Panc1 (cell line): Measurements from ENCODE around the gene CD2BP2. TPM values are rescaled to one million over a fixed set of nuclear protein-coding genes. Genes with fewer than 3 reads are reported as not detected.

Source experiments
- ATAC-seq: fragments of 200-7000 bp; cut with Tn5 transposase; 2 replicates; pipeline ENCODE4 v1.9.1; 2020; ENCODE audit warnings: mild to moderate bottlenecking, moderate library complexity
- BruUV-seq: library from RNA; stranded (reverse); fragments of 400-500 nt; replicated peaks from 2 replicates; lab custom pipeline; 2021; lab: Mats Ljungman, UMichigan
- CTCF ChIA-PET: fragments of 300-600 bp; sonication (Branson Sonifier 250); formaldehyde crosslinking; loops from one replicate; lab custom pipeline; 2022; ENCODE audit warnings: antibody characterized with exemption; lab: Charles Lee
- POLR2A ChIA-PET: fragments of 300-600 bp; sonication (Branson Sonifier 250); formaldehyde crosslinking; loops from one replicate; lab custom pipeline; 2022; ENCODE audit warnings: antibody characterized with exemption; lab: Charles Lee
- DNase-seq: peaks from one replicate; pipeline ENCODE4 v3.0.0-alpha.2; 2010; ENCODE audit warnings: low read depth, low spot score
- H3K27ac ChIP-seq: 2 replicates; pipeline ENCODE4 v1.5.1; 2011; ENCODE audit warnings: mild to moderate bottlenecking, low read length, inconsistent platforms
- H3K27me3 ChIP-seq: fragments of 200-500 bp; sonication (Bioruptor generic); 2 replicates; pipeline ENCODE4 v1.6.0; 2014; ENCODE audit warnings: low read length, inconsistent platforms; ENCODE audit not compliant: control insufficient read depth, insufficient read depth
- H3K36me3 ChIP-seq: fragments of 200-500 bp; sonication (Bioruptor generic); 2 replicates; pipeline ENCODE4 v1.5.1; 2014; ENCODE audit warnings: inconsistent platforms, mild to moderate bottlenecking, low read length, moderate library complexity; ENCODE audit not compliant: control insufficient read depth, insufficient read depth
- H3K4me1 ChIP-seq: 2 replicates; pipeline ENCODE4 v1.5.1; 2011; ENCODE audit warnings: inconsistent platforms, mild to moderate bottlenecking, low read length, moderate library complexity; ENCODE audit not compliant: control insufficient read depth, insufficient read depth
- H3K4me3 ChIP-seq, 2 experiments: 2 replicates each; pipeline ENCODE4 v1.5.1; 2011 to 2012; ENCODE audit warnings: low read depth in 2 of 2, low read length in 2 of 2, mild to moderate bottlenecking in 2 of 2, inconsistent platforms in 1 of 2, moderate library complexity in 1 of 2
- H3K9me3 ChIP-seq: fragments of 200-500 bp; sonication (Bioruptor generic); 2 replicates; pipeline ENCODE4 v1.5.1; 2014; ENCODE audit warnings: low read depth, mild to moderate bottlenecking, inconsistent platforms, low read length, moderate library complexity; ENCODE audit not compliant: control insufficient read depth, insufficient read depth
- POLR2AphosphoS5 ChIP-seq: IDR thresholded peaks from 2 replicates; pipeline ENCODE4 v1.6.1; 2012; ENCODE audit warnings: mild to moderate bottlenecking, low read depth, low read length, moderate library complexity
- SIN3A ChIP-seq: IDR thresholded peaks from 2 replicates; pipeline ENCODE4 v1.6.1; 2012; ENCODE audit warnings: low read depth, mild to moderate bottlenecking, low read length, moderate library complexity, borderline replicate concordance; ENCODE audit not compliant: insufficient read depth
- TCF7L2 ChIP-seq: IDR thresholded peaks from 2 replicates; pipeline ENCODE4 v1.6.1; 2011; ENCODE audit warnings: mild to moderate bottlenecking, low read depth, low read length, inconsistent platforms
- in situ Hi-C: cut with HindIII; loops from 2 replicates; pipeline ENCODE4 v1.10.0; 2016; ENCODE audit warnings: low sequenced_read_pairs, low pct_unique_long_range_greater_than_20kb
- intact Hi-C: fragments of 100-400 bp; cut with micrococcal nuclease; formaldehyde crosslinking; loops from one replicate; pipeline ENCODE4 v1.10.0; 2022; ENCODE audit not compliant: unreplicated experiment
- total RNA-seq: library from RNA; stranded (reverse); gene quantifications from one replicate; pipeline ENCODE4 v1.2.1, GENCODE V29; 2021; ENCODE audit not compliant: unreplicated experiment
- TF ChIP-seq, protein P1 (sequence below): fragments of 450-650 bp; IDR thresholded peaks from 2 replicates; pipeline ENCODE4 v1.5.1; 2017; ENCODE audit warnings: mild to moderate bottlenecking
- TF ChIP-seq, protein P2 (sequence below), 2 experiments: IDR thresholded peaks; 2 replicates each; pipeline ENCODE4 v1.6.1; 2011 to 2012; ENCODE audit warnings: low read depth in 2 of 2, control low read depth in 1 of 2, low read length in 1 of 2, mild to moderate bottlenecking in 1 of 2, moderate library complexity in 1 of 2; ENCODE audit not compliant: insufficient read depth in 1 of 2

CD2BP2 gene
- total RNA-seq, 1 experiment from 2014 or later: 90.7 TPM

DNA sequence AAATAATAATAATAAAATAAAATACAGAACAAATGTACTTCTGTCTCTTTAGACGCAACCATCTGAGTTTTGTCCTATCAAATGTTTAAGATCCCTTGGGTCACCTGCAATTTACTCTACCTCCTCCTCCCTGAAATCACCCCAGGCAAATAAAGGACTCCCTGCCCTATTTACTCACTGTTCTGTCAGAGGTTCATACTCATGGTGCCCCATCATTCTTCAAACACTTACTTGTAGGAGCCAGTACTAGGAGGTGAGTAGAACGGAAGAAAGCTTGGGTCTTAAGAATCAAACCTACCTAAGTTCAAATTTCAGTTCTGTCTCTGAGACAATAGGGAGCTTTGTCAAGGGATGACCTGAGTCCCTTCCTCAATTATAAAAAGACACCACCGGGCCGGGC is 11.4 kb upstream of the CD2BP2 start:
- TF ChIP-seq SIN3A: no peak
- no peak for TF ChIP-seq POLR2AphosphoS5
- TF ChIP-seq TCF7L2: no peak
- TF ChIP-seq, protein P1, sequence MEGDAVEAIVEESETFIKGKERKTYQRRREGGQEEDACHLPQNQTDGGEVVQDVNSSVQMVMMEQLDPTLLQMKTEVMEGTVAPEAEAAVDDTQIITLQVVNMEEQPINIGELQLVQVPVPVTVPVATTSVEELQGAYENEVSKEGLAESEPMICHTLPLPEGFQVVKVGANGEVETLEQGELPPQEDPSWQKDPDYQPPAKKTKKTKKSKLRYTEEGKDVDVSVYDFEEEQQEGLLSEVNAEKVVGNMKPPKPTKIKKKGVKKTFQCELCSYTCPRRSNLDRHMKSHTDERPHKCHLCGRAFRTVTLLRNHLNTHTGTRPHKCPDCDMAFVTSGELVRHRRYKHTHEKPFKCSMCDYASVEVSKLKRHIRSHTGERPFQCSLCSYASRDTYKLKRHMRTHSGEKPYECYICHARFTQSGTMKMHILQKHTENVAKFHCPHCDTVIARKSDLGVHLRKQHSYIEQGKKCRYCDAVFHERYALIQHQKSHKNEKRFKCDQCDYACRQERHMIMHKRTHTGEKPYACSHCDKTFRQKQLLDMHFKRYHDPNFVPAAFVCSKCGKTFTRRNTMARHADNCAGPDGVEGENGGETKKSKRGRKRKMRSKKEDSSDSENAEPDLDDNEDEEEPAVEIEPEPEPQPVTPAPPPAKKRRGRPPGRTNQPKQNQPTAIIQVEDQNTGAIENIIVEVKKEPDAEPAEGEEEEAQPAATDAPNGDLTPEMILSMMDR: no peak
- H3K9me3 ChIP-seq: no peaks in the 10 kb centered on the region
- POLR2A ChIA-PET: no interaction called here
- DNase-seq: no peak
- H3K4me3 ChIP-seq: no peak overlapping the region
- H3K27me3 ChIP-seq: no peaks in the 10 kb centered on the region
- peaks cover 6% of the 10 kb centered on the region for H3K36me3 ChIP-seq
- H3K4me1 ChIP-seq: 0 out of 2 replicates have a peak, but pooled peaks cover 6% of the 10 kb centered on the region
- in situ Hi-C loops (no loop called here), intact Hi-C loops (no loop called here)
- no peak overlapping the region for H3K27ac ChIP-seq
- ATAC-seq: no peak
- BruUV-seq: no TSS peak
- CTCF ChIA-PET: no interaction called here

DNA sequence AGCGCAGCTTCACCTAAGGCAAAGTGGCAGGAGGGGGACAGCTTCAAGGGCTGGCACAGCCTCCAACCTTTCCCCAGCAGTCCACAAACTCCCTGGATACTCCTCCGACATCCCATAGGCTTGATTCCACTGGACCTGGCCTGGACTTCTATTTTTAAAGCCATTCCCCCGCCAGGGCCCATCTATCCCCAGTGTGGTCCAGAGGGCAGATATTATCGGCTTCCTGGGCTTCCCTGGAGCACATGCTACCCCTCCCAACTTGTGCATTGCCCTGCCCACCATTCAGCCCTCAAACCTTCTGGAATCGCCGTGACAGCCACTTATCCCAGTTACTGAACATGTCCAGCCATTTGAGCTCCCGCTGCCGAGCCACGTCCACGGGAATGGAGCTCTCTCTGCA is 10.1 kb upstream of the CD2BP2 start:
- intact Hi-C loops (no loop called here), in situ Hi-C loops (no loop called here)
- Histone ChIP-seq H3K9me3 (no peaks in the 10 kb centered on the region), H3K36me3 (peaks cover 6% of the 10 kb centered on the region), H3K27me3 (no peaks in the 10 kb centered on the region), H3K4me3 (no peak overlapping the region), H3K27ac (no peak overlapping the region), H3K4me1 (0 out of 2 replicates have a peak, but pooled peaks cover 4% of the 10 kb centered on the region)
- BruUV-seq: no TSS peak
- ATAC-seq (no peak), DNase-seq (no peak)
- ChIA-PET POLR2A (interaction anchor here (0.6 kb wide), 1 partner anchor 16 kb away, joined by 9 read pairs; no protein-coding TSS in a partner anchor), CTCF (interaction anchor here (0.5 to 0.7 kb wide), 3 partner anchors 185 to 248 kb away, joined by 3 to 4 read pairs (median 3); no protein-coding TSS in a partner anchor)
- TF ChIP-seq, protein P1: no peak
- TF ChIP-seq POLR2AphosphoS5: no peak
- TF ChIP-seq, protein P2, sequence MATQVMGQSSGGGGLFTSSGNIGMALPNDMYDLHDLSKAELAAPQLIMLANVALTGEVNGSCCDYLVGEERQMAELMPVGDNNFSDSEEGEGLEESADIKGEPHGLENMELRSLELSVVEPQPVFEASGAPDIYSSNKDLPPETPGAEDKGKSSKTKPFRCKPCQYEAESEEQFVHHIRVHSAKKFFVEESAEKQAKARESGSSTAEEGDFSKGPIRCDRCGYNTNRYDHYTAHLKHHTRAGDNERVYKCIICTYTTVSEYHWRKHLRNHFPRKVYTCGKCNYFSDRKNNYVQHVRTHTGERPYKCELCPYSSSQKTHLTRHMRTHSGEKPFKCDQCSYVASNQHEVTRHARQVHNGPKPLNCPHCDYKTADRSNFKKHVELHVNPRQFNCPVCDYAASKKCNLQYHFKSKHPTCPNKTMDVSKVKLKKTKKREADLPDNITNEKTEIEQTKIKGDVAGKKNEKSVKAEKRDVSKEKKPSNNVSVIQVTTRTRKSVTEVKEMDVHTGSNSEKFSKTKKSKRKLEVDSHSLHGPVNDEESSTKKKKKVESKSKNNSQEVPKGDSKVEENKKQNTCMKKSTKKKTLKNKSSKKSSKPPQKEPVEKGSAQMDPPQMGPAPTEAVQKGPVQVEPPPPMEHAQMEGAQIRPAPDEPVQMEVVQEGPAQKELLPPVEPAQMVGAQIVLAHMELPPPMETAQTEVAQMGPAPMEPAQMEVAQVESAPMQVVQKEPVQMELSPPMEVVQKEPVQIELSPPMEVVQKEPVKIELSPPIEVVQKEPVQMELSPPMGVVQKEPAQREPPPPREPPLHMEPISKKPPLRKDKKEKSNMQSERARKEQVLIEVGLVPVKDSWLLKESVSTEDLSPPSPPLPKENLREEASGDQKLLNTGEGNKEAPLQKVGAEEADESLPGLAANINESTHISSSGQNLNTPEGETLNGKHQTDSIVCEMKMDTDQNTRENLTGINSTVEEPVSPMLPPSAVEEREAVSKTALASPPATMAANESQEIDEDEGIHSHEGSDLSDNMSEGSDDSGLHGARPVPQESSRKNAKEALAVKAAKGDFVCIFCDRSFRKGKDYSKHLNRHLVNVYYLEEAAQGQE (IDR thresholded peaks at IDR 0.05; ENCODE audit: insufficient read depth in 1 of 2, low read depth in 2 of 2, low read length in 1 of 2): no peak
- no peak for TF ChIP-seq SIN3A
- no peak for TF ChIP-seq TCF7L2
